Natural killer cell treated with Interleukin-12 subunit alpha and Interleukin-12 subunit beta and Interleukin-15 and Interleukin-18, amount 100 ng/mL, for 72 hours (primary cell): ENCODE results near the gene GRK6. TPM values are rescaled to one million over a fixed set of nuclear protein-coding genes. Genes with fewer than 3 reads are reported as not detected.
A peak's percentile ranks its signal among the peaks of the same experiment; 100 is the strongest.

ENCODE experiments used
- ATAC-seq, 2 donors: fragments of 150-1000 bp; cut with Tn5 transposase in 1 of 2; sonication (Bioruptor Pico), chemical (Tn5 transposase) in 1 of 2; 2 replicates each; pipeline ENCODE4 v1.10.0; 2021
- DNase-seq: peaks from one replicate; pipeline ENCODE4 v3.0.0; 2022; ENCODE audit warnings: low spot score
- H3K27ac Mint-ChIP-seq, 2 donors: 1 replicate in 1 of 2; 2 replicates in 1 of 2; pipeline ENCODE4 v1.8.0; 2022; ENCODE audit warnings: mixed read lengths in 2 of 2, mild to moderate bottlenecking in 1 of 2, moderate library complexity in 1 of 2
- H3K27me3 Mint-ChIP-seq, 2 donors: 1 replicate in 1 of 2; 2 replicates in 1 of 2; pipeline ENCODE4 v1.8.0; 2022; ENCODE audit warnings: mixed read lengths in 2 of 2
- H3K36me3 Mint-ChIP-seq: one replicate; pipeline ENCODE4 v1.8.0; 2022; ENCODE audit warnings: mixed read lengths
- H3K4me1 Mint-ChIP-seq, 2 donors: 1 replicate in 1 of 2; 2 replicates in 1 of 2; pipeline ENCODE4 v1.8.0; 2022; ENCODE audit warnings: low read depth in 2 of 2, mixed read lengths in 2 of 2, mild to moderate bottlenecking in 1 of 2
- H3K4me3 Mint-ChIP-seq: one replicate; pipeline ENCODE4 v1.8.0; 2022; ENCODE audit warnings: mixed read lengths
- H3K9me3 Mint-ChIP-seq: 2 replicates; pipeline ENCODE4 v1.8.0; 2022; ENCODE audit warnings: mixed read lengths
- total RNA-seq, 2 donors: library from RNA; stranded (reverse); gene quantifications; one replicate each; pipeline ENCODE4 v1.2.3, GENCODE V29; 2022

Gene GRK6
- total RNA-seq, 2 donors from 2014 or later: 58.1 to 113 TPM

- no peak for ATAC-seq
- Mint-ChIP-seq H3K9me3 (no peaks in the 10 kb centered on the region), H3K36me3 (no peaks in the 10 kb centered on the region), H3K4me1 (peaks cover 30 to 32% of the 10 kb centered on the region in 2 donors), H3K27ac (no peak overlapping the region), H3K27me3 (peaks cover 0 to 3% of the 10 kb centered on the region in 2 donors), H3K4me3 (peak overlapping the region; percentile 19)
- DNase-seq: no peak
Observed at GRCh38 chr5:177444106-177445051, 17.9 kb downstream of the GRK6 start.

GRCh38 chr5:177445052-177445916 is 18.8 kb downstream of the GRK6 start:
- peak overlapping the region in 1 of 2 donors; percentile 45 for H3K27ac Mint-ChIP-seq
- peaks cover 27 to 30% of the 10 kb centered on the region in 2 donors for H3K4me1 Mint-ChIP-seq
- no peaks in the 10 kb centered on the region for H3K36me3 Mint-ChIP-seq
- H3K4me3 Mint-ChIP-seq: peak overlapping the region; percentile 64
- peaks cover 0 to 3% of the 10 kb centered on the region in 2 donors for H3K27me3 Mint-ChIP-seq
- DNase-seq (no peak), ATAC-seq (no peak)
- H3K9me3 Mint-ChIP-seq: no peaks in the 10 kb centered on the region

GRCh38 chr5:177445917-177446199 is 19.4 kb downstream of the GRK6 start:
- no peak for DNase-seq
- peak overlapping the region; percentile 64 for H3K4me3 Mint-ChIP-seq
- no peaks in the 10 kb centered on the region for H3K9me3 Mint-ChIP-seq
- H3K4me1 Mint-ChIP-seq: peaks cover 30% of the 10 kb centered on the region in 2 donors
- no peak for ATAC-seq
- peaks cover 0 to 3% of the 10 kb centered on the region in 2 donors for H3K27me3 Mint-ChIP-seq
- peak overlapping the region in 1 of 2 donors; percentile 45 for H3K27ac Mint-ChIP-seq
- H3K36me3 Mint-ChIP-seq: no peaks in the 10 kb centered on the region

GRCh38 chr5:177446200-177447065 is 20.0 kb downstream of the GRK6 start, which contains the start of gene PRR7:
Gene PRR7 (plus strand): TSS chr5:177446814. CDS start chr5:177455068, 8,254 bp downstream.
- peaks cover 30% of the 10 kb centered on the region in 2 donors for H3K4me1 Mint-ChIP-seq
- DNase-seq: peak; percentile 73
- peaks cover 0 to 3% of the 10 kb centered on the region in 2 donors for H3K27me3 Mint-ChIP-seq
- H3K4me3 Mint-ChIP-seq: peak within 1 kb of the TSS; percentile 64
- no peaks in the 10 kb centered on the region for H3K36me3 Mint-ChIP-seq
- peak within 1 kb of the TSS in 1 of 2 donors; percentile 45 for H3K27ac Mint-ChIP-seq
- ATAC-seq: peak; percentile 83 to 86
- H3K9me3 Mint-ChIP-seq: no peaks in the 10 kb centered on the region

- Mint-ChIP-seq H3K4me3 (no peak overlapping the region), H3K4me1 (peaks cover 30 to 34% of the 10 kb centered on the region in 2 donors)
Observed at GRCh38 chr5:177447066-177447610, 20.7 kb downstream of the GRK6 start.

GRCh38 chr5:177447611-177448243 is 21.3 kb downstream of the GRK6 start:
- ATAC-seq (no peak), DNase-seq (no peak)
- H3K4me3 Mint-ChIP-seq: peak overlapping the region; percentile 52
- H3K9me3 Mint-ChIP-seq: no peaks in the 10 kb centered on the region
- H3K27ac Mint-ChIP-seq: peak overlapping the region in 1 of 2 donors; percentile 35
- no peaks in the 10 kb centered on the region for H3K36me3 Mint-ChIP-seq
- H3K4me1 Mint-ChIP-seq: peaks cover 30 to 31% of the 10 kb centered on the region in 2 donors
- H3K27me3 Mint-ChIP-seq: peaks cover 0 to 6% of the 10 kb centered on the region in 2 donors

More at GRCh38 chr5:177447066-177447610, 20.7 kb downstream of the GRK6 start:
- peaks cover 0 to 6% of the 10 kb centered on the region in 2 donors for H3K27me3 Mint-ChIP-seq
- H3K27ac Mint-ChIP-seq: no peak overlapping the region
- H3K9me3 Mint-ChIP-seq: no peaks in the 10 kb centered on the region
- H3K36me3 Mint-ChIP-seq: no peaks in the 10 kb centered on the region
- DNase-seq (no peak), ATAC-seq (peak; percentile 48 to 53)

GRCh38 chr5:177448244-177448950 is 21.9 kb downstream of the GRK6 start:
- H3K9me3 Mint-ChIP-seq: no peaks in the 10 kb centered on the region
- peaks cover 0 to 6% of the 10 kb centered on the region in 2 donors for H3K27me3 Mint-ChIP-seq
- DNase-seq (no peak), ATAC-seq (no peak)
- H3K36me3 Mint-ChIP-seq: no peaks in the 10 kb centered on the region
- peaks cover 33 to 36% of the 10 kb centered on the region in 2 donors for H3K4me1 Mint-ChIP-seq
- peak overlapping the region in 1 of 2 donors; percentile 35 for H3K27ac Mint-ChIP-seq
- H3K4me3 Mint-ChIP-seq: peak overlapping the region; percentile 52

GRCh38 chr5:177449140-177450061 is 22.9 kb downstream of the GRK6 start:
- DNase-seq: no peak
- ATAC-seq: no peak
- peaks cover 35 to 39% of the 10 kb centered on the region in 2 donors for H3K4me1 Mint-ChIP-seq
- H3K27me3 Mint-ChIP-seq: peaks cover 0 to 6% of the 10 kb centered on the region in 2 donors
- H3K4me3 Mint-ChIP-seq: no peak overlapping the region
- H3K9me3 Mint-ChIP-seq: no peaks in the 10 kb centered on the region
- no peak overlapping the region for H3K27ac Mint-ChIP-seq
- no peaks in the 10 kb centered on the region for H3K36me3 Mint-ChIP-seq

- H3K27me3 Mint-ChIP-seq: peaks cover 0 to 6% of the 10 kb centered on the region in 2 donors
- ATAC-seq: no peak
- H3K9me3 Mint-ChIP-seq: no peaks in the 10 kb centered on the region
- H3K4me3 Mint-ChIP-seq: no peak overlapping the region
- no peak for DNase-seq
- peaks cover 24 to 25% of the 10 kb centered on the region in 2 donors for H3K4me1 Mint-ChIP-seq
- H3K36me3 Mint-ChIP-seq: no peaks in the 10 kb centered on the region
- H3K27ac Mint-ChIP-seq: peak overlapping the region in 1 of 2 donors; percentile 37
Observed at GRCh38 chr5:177450667-177451424, 24.4 kb downstream of the GRK6 start.

- Mint-ChIP-seq H3K27me3 (peaks cover 0 to 6% of the 10 kb centered on the region in 2 donors), H3K4me1 (peaks cover 19 to 20% of the 10 kb centered on the region in 2 donors), H3K4me3 (no peak overlapping the region), H3K27ac (no peak overlapping the region), H3K36me3 (no peaks in the 10 kb centered on the region), H3K9me3 (no peaks in the 10 kb centered on the region)
- ATAC-seq (no peak), DNase-seq (no peak)
Observed at GRCh38 chr5:177452688-177453638, 26.5 kb downstream of the GRK6 start.
